GM12892 (cell line): ENCODE results near the gene SFXN5.

ENCODE experiments used
- POLR2A ChIP-seq: IDR thresholded peaks from 2 replicates; pipeline ENCODE4 v1.6.1; 2011; ENCODE audit warnings: low read depth, low read length, control low read depth
- POLR2AphosphoS5 ChIP-seq: IDR thresholded peaks from 2 replicates; pipeline ENCODE4 v1.6.1; 2011; ENCODE audit warnings: low read depth, low read length, control low read depth

- no peak for TF ChIP-seq POLR2A
- TF ChIP-seq POLR2AphosphoS5: no peak
These were observed 107.9 kb downstream of the SFXN5 start for GRCh38 chr2:72963423-72964145.
